ENCODE data around the gene UMODL1. TPM values are rescaled to one million over a fixed set of nuclear protein-coding genes. Genes with fewer than 3 reads are reported as not detected.

UMODL1 gene
- total RNA-seq, 2 experiments from 2014 or later: 0.42 to 0.49 TPM

DNA sequence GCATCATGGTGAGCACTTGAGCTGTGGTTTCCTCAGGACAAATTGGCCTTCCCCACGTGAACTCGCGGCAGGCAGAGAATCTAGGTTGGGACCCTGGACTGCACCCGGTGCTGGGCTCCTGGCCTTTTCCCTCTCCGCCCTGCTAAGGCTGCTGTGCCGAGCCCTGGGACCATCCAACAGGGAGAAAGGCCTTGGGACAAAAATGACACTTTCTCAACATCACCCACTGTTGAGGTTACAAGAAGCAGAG is 9.2 kb upstream of the UMODL1 start:
- Mint-ChIP-seq H3K4me3 (peak overlapping the region; percentile 81), H3K27me3 (no peaks in the 10 kb centered on the region), H3K36me3 (ENCODE audit: low read depth) (no peaks in the 10 kb centered on the region), H3K27ac (peak overlapping the region; percentile 98), H3K4me1 (ENCODE audit: low read depth) (peaks cover 67% of the 10 kb centered on the region), H3K9me3 (no peaks in the 10 kb centered on the region)
- Histone ChIP-seq H3K27me3 (ENCODE audit: control insufficient read depth in 1 of 2, insufficient read depth in 2 of 2, low read length in 2 of 2) (no peaks in the 10 kb centered on the region), H3K27ac (ENCODE audit: low read depth in 1 of 2, low read length in 2 of 2) (peak overlapping the region; percentile 84 to 93), H3K9me3 (ENCODE audit: control insufficient read depth in 1 of 2, insufficient read depth in 1 of 2, low read length in 2 of 2) (no peaks in the 10 kb centered on the region), H3K4me3 (ENCODE audit: low read length) (peak overlapping the region; percentile 79), H3K36me3 (ENCODE audit: insufficient read depth, low read length) (no peaks in the 10 kb centered on the region), H3K4me1 (ENCODE audit: insufficient read depth, low read length) (peaks cover 56% of the 10 kb centered on the region)
- DNase-seq (no peak), ATAC-seq (ENCODE audit: poor library complexity) (no peak)
- TF ChIP-seq CTCF (IDR thresholded peaks at IDR 0.05): no peak
- intact Hi-C loops (cut with DNase I, micrococcal nuclease): loop anchor here (1.0 to 10.0 kb wide), 11 partner anchors 27 to 830 kb away; partner anchors contain the start of genes PRDM15 (in 2 of the 2), ZBTB21 (in 2 of the 2), MX2 (in 1 of the 2) and NDUFV3 (in 1 of the 2)
- POLR2A ChIA-PET: interaction anchor here (1.0 to 3.9 kb wide), 14 partner anchors 12 to 342 kb away, joined by 3 to 88 read pairs (median 5); partner anchors contain the start of genes PRDM15, UBASH3A and ZBTB21
- CTCF ChIA-PET: interaction anchor here (1.1 to 2.0 kb wide), 2 partner anchors 46 to 55 kb away, joined by 5 to 8 read pairs; no protein-coding TSS in a partner anchor

DNA sequence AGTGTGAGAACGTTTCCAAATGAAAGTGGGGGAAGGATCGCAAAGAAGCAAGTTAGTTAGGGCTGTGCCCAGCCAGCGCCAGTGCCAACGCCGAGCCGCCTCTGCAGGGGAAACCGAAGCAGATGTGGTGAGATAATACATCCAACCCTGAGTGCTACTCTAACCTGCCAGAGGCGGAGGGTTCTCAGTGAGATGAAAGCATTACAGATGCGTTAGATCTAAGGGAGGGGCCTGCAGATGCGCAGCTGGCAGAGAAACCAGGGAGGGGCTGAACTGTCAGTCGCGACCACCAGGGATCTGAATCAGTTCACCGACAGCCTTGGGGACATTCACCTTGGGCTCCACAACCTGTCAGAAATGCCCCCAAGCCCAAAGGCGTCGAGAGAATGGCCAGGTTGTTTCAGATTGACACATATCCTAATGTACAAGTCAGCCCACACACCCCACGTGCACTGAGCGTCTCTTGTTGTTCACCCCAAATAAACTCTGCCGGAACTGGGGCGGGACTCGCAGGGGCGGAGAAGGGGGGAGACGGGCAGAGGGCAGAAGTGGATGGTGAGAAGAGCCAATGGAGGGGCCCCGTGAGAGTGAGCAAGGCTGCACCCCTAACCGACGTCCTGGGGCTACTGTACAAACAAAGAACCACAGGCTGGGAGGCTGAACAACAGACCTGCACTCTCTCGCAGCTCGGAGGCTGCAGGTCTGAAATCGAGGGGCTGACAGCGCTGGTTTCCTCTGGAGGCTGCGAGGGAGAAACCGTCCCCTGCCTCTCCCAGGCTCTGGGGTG is 8.7 kb upstream of the UMODL1 start:
- Mint-ChIP-seq H3K9me3 (no peaks in the 10 kb centered on the region), H3K27ac (peak overlapping the region; percentile 98), H3K36me3 (ENCODE audit: low read depth) (no peaks in the 10 kb centered on the region), H3K4me1 (ENCODE audit: low read depth) (peaks cover 63% of the 10 kb centered on the region), H3K4me3 (peak overlapping the region; percentile 81), H3K27me3 (no peaks in the 10 kb centered on the region)
- Histone ChIP-seq H3K36me3 (ENCODE audit: insufficient read depth, low read length) (no peaks in the 10 kb centered on the region), H3K4me1 (ENCODE audit: insufficient read depth, low read length) (peaks cover 56% of the 10 kb centered on the region), H3K27ac (ENCODE audit: low read depth in 1 of 2, low read length in 2 of 2) (peak overlapping the region; percentile 89 to 93), H3K4me3 (ENCODE audit: low read length) (peak overlapping the region; percentile 79), H3K27me3 (ENCODE audit: control insufficient read depth in 1 of 2, insufficient read depth in 2 of 2, low read length in 2 of 2) (no peaks in the 10 kb centered on the region), H3K9me3 (ENCODE audit: control insufficient read depth in 1 of 2, insufficient read depth in 1 of 2, low read length in 2 of 2) (no peaks in the 10 kb centered on the region)
- DNase-seq (peak; percentile 83 to 97 (median 90)), ATAC-seq (ENCODE audit: poor library complexity) (peak; percentile 84)
- intact Hi-C loops (cut with DNase I, micrococcal nuclease): loop anchor here (1.0 to 10.0 kb wide), 11 partner anchors 27 to 830 kb away; partner anchors contain the start of genes PRDM15 (in 2 of the 2), ZBTB21 (in 2 of the 2), MX2 (in 1 of the 2) and NDUFV3 (in 1 of the 2)
- ChIA-PET CTCF (interaction anchor here (1.1 to 2.0 kb wide), 3 partner anchors 46 to 56 kb away, joined by 3 to 8 read pairs (median 5); no protein-coding TSS in a partner anchor), POLR2A (interaction anchor here (0.6 to 3.9 kb wide), 24 partner anchors 8 to 830 kb away, joined by 3 to 88 read pairs (median 4); partner anchors contain the start of genes NDUFV3, PRDM15, UBASH3A and ZBTB21)
- no peak for TF ChIP-seq CTCF (IDR thresholded peaks at IDR 0.05)

DNA sequence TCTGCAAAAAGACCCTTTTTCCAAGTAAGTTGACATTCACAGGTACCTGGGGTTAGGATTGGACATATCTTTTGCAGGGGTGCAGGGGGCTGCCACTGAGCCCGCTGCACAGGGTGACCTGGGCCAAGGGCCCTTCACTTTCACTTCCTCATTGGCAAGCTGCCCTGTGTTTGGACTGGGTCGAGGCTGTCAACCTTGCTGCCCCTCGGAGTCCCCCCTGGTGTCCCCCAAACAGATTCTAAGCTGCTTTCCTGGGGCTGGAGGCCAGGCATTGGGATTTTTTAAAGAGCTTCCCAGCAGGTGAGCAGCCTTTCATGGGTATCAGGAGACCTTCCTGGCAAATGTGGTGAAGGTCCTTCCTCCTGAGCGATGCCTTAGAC is 7.9 kb upstream of the UMODL1 start:
- CTCF ChIA-PET: interaction anchor here (1.3 to 2.0 kb wide), 2 partner anchors 45 to 56 kb away, joined by 3 to 8 read pairs; no protein-coding TSS in a partner anchor
- POLR2A ChIA-PET: interaction anchor here (0.7 to 3.9 kb wide), 22 partner anchors 8 to 829 kb away, joined by 3 to 88 read pairs (median 5); partner anchors contain the start of genes NDUFV3, PRDM15 and ZBTB21
- H3K27ac ChIP-seq (ENCODE audit: low read depth in 1 of 2, low read length in 2 of 2): peak overlapping the region; percentile 89 to 93
- intact Hi-C loops (cut with DNase I, micrococcal nuclease): loop anchor here (2.0 to 10.0 kb wide), 6 partner anchors 44 to 829 kb away; partner anchors contain the start of genes PRDM15 (in 2 of the 2), MX2 (in 1 of the 2) and NDUFV3 (in 1 of the 2)
- H3K4me1 ChIP-seq (ENCODE audit: insufficient read depth, low read length): peaks cover 56% of the 10 kb centered on the region
- H3K36me3 ChIP-seq (ENCODE audit: insufficient read depth, low read length): no peaks in the 10 kb centered on the region
- Mint-ChIP-seq H3K27me3 (no peaks in the 10 kb centered on the region), H3K4me3 (peak overlapping the region; percentile 81), H3K36me3 (ENCODE audit: low read depth) (no peaks in the 10 kb centered on the region), H3K27ac (peak overlapping the region; percentile 98), H3K4me1 (ENCODE audit: low read depth) (peaks cover 60% of the 10 kb centered on the region), H3K9me3 (no peaks in the 10 kb centered on the region)
- ATAC-seq (ENCODE audit: poor library complexity) (no peak), DNase-seq (peak in 12 of 14 experiments; percentile 8 to 57 (median 21))
- no peaks in the 10 kb centered on the region for H3K9me3 ChIP-seq (ENCODE audit: control insufficient read depth in 1 of 2, insufficient read depth in 1 of 2, low read length in 2 of 2)
- H3K27me3 ChIP-seq (ENCODE audit: control insufficient read depth in 1 of 2, insufficient read depth in 2 of 2, low read length in 2 of 2): no peaks in the 10 kb centered on the region
- TF ChIP-seq CTCF (IDR thresholded peaks at IDR 0.05): no peak
- H3K4me3 ChIP-seq (ENCODE audit: low read length): peak overlapping the region; percentile 79

All from CD4-positive, alpha-beta T cell (primary cell).